A549 (cell line): Measurements from ENCODE around the gene KLKB1.

ENCODE experiments used
- CEBPB ChIP-seq, 2 experiments: fragments of >200 bp in 1 of 2; sonication (Bioruptor Twin) in 1 of 2; formaldehyde crosslinking in 1 of 2; IDR thresholded peaks; 2 replicates each; pipeline ENCODE4 v1.6.1; 2012 to 2016
- CTCF ChIP-seq: fragments of >200 bp; sonication (Bioruptor Twin); formaldehyde crosslinking; IDR thresholded peaks from 3 replicates; pipeline ENCODE4 v1.5.1; 2016
- MAZ ChIP-seq: fragments of 150-350 bp; IDR thresholded peaks from 2 replicates; pipeline ENCODE4 v1.6.1; 2014; ENCODE audit warnings: antibody characterized with exemption, low read depth, low read length, borderline replicate concordance
- PBX3 ChIP-seq: IDR thresholded peaks from 2 replicates; pipeline ENCODE4 v1.6.1; 2012
- POLR2A ChIP-seq: IDR thresholded peaks from 2 replicates; pipeline ENCODE4 v1.6.1; 2012; ENCODE audit warnings: mild to moderate bottlenecking, low read length
- RAD21 ChIP-seq, 2 experiments: fragments of >200 bp in 1 of 2; sonication (Bioruptor Twin) in 1 of 2; formaldehyde crosslinking in 1 of 2; IDR thresholded peaks in 1 of 2; conservative IDR thresholded peaks in 1 of 2; 2 replicates in 1 of 2; 3 replicates in 1 of 2; pipeline ENCODE4 v1.6.1; 2012 to 2018; ENCODE audit warnings: inconsistent platforms in 1 of 2

- TF ChIP-seq MAZ (no peak), POLR2A (no peak), CTCF (no peak), PBX3 (no peak), CEBPB (IDR thresholded peaks at IDR 0.05) (no peak), RAD21 (conservative IDR thresholded peaks at IDR 0.05 in 1 of 2, IDR thresholded peaks at IDR 0.05 in 1 of 2) (no peak)
Observed at GRCh38 chr4:186227744-186228513, 622 bp downstream of the KLKB1 start.
